Astrocyte (in vitro differentiated cells and primary cell): ENCODE measurements around the gene FSTL3.

ENCODE experiments used
- EZH2 ChIP-seq: IDR thresholded peaks from 2 replicates; pipeline ENCODE4 v1.6.1; 2012; ENCODE audit warnings: mild to moderate bottlenecking, low read length, inconsistent platforms; ENCODE audit not compliant: insufficient read depth
- TF ChIP-seq, protein P1 (sequence below): IDR thresholded peaks from 2 replicates; pipeline ENCODE4 v1.5.1; 2011; ENCODE audit warnings: low read depth, mild to moderate bottlenecking, inconsistent platforms, low read length, moderate library complexity; ENCODE audit not compliant: insufficient read depth

DNA sequence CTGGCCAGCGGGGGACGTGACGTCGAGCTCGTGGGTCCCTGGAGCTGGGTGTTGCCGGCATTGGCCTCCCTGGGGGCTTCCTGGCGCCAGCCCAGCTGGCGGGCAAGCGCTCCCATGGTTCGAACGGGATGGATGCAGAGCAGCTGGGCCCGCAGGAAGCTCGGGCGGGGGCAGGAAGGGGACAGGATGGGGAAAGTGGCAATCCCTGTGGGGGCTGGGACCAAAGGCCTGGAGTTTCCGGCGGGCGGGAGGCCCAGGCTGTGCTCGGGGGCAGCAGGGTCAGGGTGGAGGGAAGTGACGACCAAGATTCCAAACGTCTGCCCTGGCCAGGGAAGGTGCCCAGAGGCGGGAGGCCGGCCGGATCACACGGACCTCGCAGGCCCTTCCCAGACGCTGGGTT is 51.8 kb downstream of the FSTL3 start:
- TF ChIP-seq, protein P1, sequence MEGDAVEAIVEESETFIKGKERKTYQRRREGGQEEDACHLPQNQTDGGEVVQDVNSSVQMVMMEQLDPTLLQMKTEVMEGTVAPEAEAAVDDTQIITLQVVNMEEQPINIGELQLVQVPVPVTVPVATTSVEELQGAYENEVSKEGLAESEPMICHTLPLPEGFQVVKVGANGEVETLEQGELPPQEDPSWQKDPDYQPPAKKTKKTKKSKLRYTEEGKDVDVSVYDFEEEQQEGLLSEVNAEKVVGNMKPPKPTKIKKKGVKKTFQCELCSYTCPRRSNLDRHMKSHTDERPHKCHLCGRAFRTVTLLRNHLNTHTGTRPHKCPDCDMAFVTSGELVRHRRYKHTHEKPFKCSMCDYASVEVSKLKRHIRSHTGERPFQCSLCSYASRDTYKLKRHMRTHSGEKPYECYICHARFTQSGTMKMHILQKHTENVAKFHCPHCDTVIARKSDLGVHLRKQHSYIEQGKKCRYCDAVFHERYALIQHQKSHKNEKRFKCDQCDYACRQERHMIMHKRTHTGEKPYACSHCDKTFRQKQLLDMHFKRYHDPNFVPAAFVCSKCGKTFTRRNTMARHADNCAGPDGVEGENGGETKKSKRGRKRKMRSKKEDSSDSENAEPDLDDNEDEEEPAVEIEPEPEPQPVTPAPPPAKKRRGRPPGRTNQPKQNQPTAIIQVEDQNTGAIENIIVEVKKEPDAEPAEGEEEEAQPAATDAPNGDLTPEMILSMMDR, result no peak
- no peak for TF ChIP-seq EZH2
